K562 (cell line): ENCODE measurements around the gene PGBD4.

Experiments
- E2F5 ChIP-seq: sonication (generic); formaldehyde crosslinking; IDR thresholded peaks from 2 replicates; pipeline ENCODE4 v1.8.0; 2022; ENCODE audit warnings: mild to moderate bottlenecking, missing genetic modification reagents
- NCOA1 ChIP-seq: fragments of 450-650 bp; IDR thresholded peaks from 2 replicates; pipeline ENCODE4 v1.6.1; 2016; ENCODE audit warnings: low read depth
- XRCC5 ChIP-seq: fragments of 200-400 bp; formaldehyde crosslinking; IDR thresholded peaks from 2 replicates; pipeline ENCODE4 v1.6.1; 2017; ENCODE audit warnings: low read depth, mild to moderate bottlenecking, low read length
- TF ChIP-seq, protein P1 (sequence below), 3 experiments: IDR thresholded peaks in 2 of 3; conservative IDR thresholded peaks in 1 of 3; 2 replicates each; pipeline ENCODE4 v1.5.1; 2011 to 2012; ENCODE audit warnings: low read length in 3 of 3, mild to moderate bottlenecking in 3 of 3, control low read depth in 2 of 3, improper control_type of control experiment in 1 of 3, inconsistent platforms in 1 of 3, low read depth in 1 of 3, mixed read lengths in 1 of 3, moderate library complexity in 1 of 3; ENCODE audit not compliant: insufficient read depth in 2 of 3

DNA sequence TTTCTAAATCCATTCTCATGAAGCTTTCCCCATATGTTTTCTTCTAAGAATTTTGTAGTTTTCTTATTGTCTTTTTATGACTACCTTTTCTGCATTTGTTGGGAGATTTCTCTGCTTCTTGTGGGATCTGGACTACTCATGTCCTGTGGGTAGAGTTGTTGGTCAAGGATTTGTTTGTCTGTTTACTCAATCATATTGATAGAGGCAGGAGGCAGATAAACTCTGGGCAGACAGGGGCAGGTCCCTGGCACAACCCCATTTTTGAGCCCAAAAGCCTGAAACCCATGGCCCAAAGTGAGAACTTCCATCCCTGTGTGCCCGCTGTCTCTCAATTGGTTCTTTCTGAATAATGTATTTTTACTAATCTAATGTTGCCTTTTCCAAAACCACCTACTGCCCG lies 12.3 kb downstream of the PGBD4 start:
- TF ChIP-seq XRCC5 = no peak
- TF ChIP-seq NCOA1 = no peak
- TF ChIP-seq, protein P1, sequence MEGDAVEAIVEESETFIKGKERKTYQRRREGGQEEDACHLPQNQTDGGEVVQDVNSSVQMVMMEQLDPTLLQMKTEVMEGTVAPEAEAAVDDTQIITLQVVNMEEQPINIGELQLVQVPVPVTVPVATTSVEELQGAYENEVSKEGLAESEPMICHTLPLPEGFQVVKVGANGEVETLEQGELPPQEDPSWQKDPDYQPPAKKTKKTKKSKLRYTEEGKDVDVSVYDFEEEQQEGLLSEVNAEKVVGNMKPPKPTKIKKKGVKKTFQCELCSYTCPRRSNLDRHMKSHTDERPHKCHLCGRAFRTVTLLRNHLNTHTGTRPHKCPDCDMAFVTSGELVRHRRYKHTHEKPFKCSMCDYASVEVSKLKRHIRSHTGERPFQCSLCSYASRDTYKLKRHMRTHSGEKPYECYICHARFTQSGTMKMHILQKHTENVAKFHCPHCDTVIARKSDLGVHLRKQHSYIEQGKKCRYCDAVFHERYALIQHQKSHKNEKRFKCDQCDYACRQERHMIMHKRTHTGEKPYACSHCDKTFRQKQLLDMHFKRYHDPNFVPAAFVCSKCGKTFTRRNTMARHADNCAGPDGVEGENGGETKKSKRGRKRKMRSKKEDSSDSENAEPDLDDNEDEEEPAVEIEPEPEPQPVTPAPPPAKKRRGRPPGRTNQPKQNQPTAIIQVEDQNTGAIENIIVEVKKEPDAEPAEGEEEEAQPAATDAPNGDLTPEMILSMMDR (IDR thresholded peaks at IDR 0.05 in 2 of 3, conservative IDR thresholded peaks at IDR 0.05 in 1 of 3; ENCODE audit: insufficient read depth in 2 of 3, low read depth in 1 of 3, low read length in 3 of 3) = no peak
- TF ChIP-seq E2F5 (CRISPR knock-in tag) = no peak
